A549 (cell line): ENCODE data around the gene B3GNT8. TPM values are rescaled to one million over a fixed set of nuclear protein-coding genes. Genes with fewer than 3 reads are reported as not detected.

Source experiments
- ATAC-seq, 2 experiments: fragments of 200-7000 bp in 1 of 2; fragments of >200 bp in 1 of 2; cut with Nextera tagmentation in 1 of 2; cut with Tn5 transposase in 1 of 2; 3 replicates each; pipeline versions ENCODE4 v1.8.0 to v1.9.1; 2018 to 2020; ENCODE audit warnings: mild to moderate bottlenecking in 1 of 2, moderate library complexity in 1 of 2
- CTCF ChIA-PET: fragments of 300-600 bp; sonication (Branson Sonifier 250); formaldehyde crosslinking; extraction: SDS; loops from one replicate; lab custom pipeline; 2021; ENCODE audit warnings: antibody characterized with exemption, inconsistent platforms; lab: Yijun Ruan, JAX
- POLR2A ChIA-PET: fragments of 350-600 bp; formaldehyde crosslinking; extraction: SDS; loops from one replicate; lab custom pipeline; 2021; ENCODE audit warnings: antibody characterized with exemption, inconsistent platforms; lab: Yijun Ruan, JAX
- DNase-seq, 2 experiments: peaks; one replicate each; pipeline versions ENCODE4 v3.0.0 to v3.0.0-alpha.2; 2011 to 2016; ENCODE audit warnings: low read depth in 1 of 2, low spot score in 1 of 2
- FAIRE-seq: peaks from 2 replicates; lab custom pipeline; 2011; peaks lifted over from hg19 to GRCh38; lab: Jason Lieb, UNC
- H3K27ac ChIP-seq, 2 experiments: fragments of >200 bp; sonication (Bioruptor Twin); formaldehyde crosslinking; 3 replicates each; pipeline ENCODE4 v1.5.1; 2016 to 2017
- H3K4me1 ChIP-seq: fragments of >200 bp; sonication (Bioruptor Twin); formaldehyde crosslinking; 3 replicates; pipeline ENCODE4 v1.6.1; 2016
- H3K4me2 ChIP-seq: fragments of >200 bp; sonication (Bioruptor Twin); formaldehyde crosslinking; 3 replicates; pipeline ENCODE4 v1.6.1; 2016
- H3K4me3 ChIP-seq: fragments of >200 bp; sonication (Bioruptor Twin); formaldehyde crosslinking; 3 replicates; pipeline ENCODE4 v1.5.1; 2016
- H3K9me3 ChIP-seq: fragments of >200 bp; sonication (Bioruptor Twin); formaldehyde crosslinking; 3 replicates; pipeline ENCODE4 v1.6.1; 2016
- BHLHE40 ChIP-seq: IDR thresholded peaks from 2 replicates; pipeline ENCODE4 v1.6.1; 2012; ENCODE audit warnings: low read depth, low read length, inconsistent platforms
- CBX8 ChIP-seq: fragments of 200-600 bp; sonication (generic); IDR thresholded peaks from 2 replicates; pipeline ENCODE4 v1.6.1; 2016
- CHD4 ChIP-seq: fragments of 200-600 bp; sonication (generic); IDR thresholded peaks from 2 replicates; pipeline ENCODE4 v1.6.1; 2016; ENCODE audit warnings: antibody characterized with exemption, mild to moderate bottlenecking, borderline replicate concordance
- E2F6 ChIP-seq: IDR thresholded peaks from 2 replicates; pipeline ENCODE4 v1.6.1; 2012; ENCODE audit warnings: low read depth, borderline replicate concordance
- EHF ChIP-seq: fragments of 250-450 bp; sonication (Bioruptor Pico); IDR thresholded peaks from 2 replicates; pipeline ENCODE4 v1.5.0; 2020; ENCODE audit warnings: mild to moderate bottlenecking
- EHMT2 ChIP-seq: fragments of 200-600 bp; sonication (generic); IDR thresholded peaks from 2 replicates; pipeline ENCODE4 v1.6.1; 2016; ENCODE audit warnings: antibody characterized with exemption, low read depth, mild to moderate bottlenecking, moderate library complexity
- ELK1 ChIP-seq: fragments of 150-350 bp; IDR thresholded peaks from 2 replicates; pipeline ENCODE4 v1.6.1; 2014; ENCODE audit warnings: low read depth, mild to moderate bottlenecking, low read length
- EP300 ChIP-seq, 2 experiments: fragments of >200 bp; sonication (Bioruptor Twin); formaldehyde crosslinking; IDR thresholded peaks; 2 replicates in 1 of 2; 3 replicates in 1 of 2; pipeline ENCODE4 v1.6.1; 2016 to 2017
- GATA3 ChIP-seq: IDR thresholded peaks from 2 replicates; pipeline ENCODE4 v1.6.1; 2012; ENCODE audit warnings: borderline replicate concordance
- HOXA7 ChIP-seq: fragments of 250-450 bp; sonication (Bioruptor Pico); IDR thresholded peaks from 2 replicates; pipeline ENCODE4 v1.5.0; 2020; ENCODE audit warnings: mild to moderate bottlenecking, moderate library complexity
- HOXB13 ChIP-seq: fragments of 250-450 bp; sonication (Bioruptor Pico); IDR thresholded peaks from 2 replicates; pipeline ENCODE4 v1.5.0; 2020; ENCODE audit warnings: low read depth, mild to moderate bottlenecking, moderate library complexity
- JUN ChIP-seq, 2 experiments: fragments of >200 bp; sonication (Bioruptor Twin); formaldehyde crosslinking; IDR thresholded peaks; 2 replicates in 1 of 2; 3 replicates in 1 of 2; pipeline ENCODE4 v1.6.1; 2016 to 2017
- KDM5A ChIP-seq: fragments of 200-600 bp; sonication (generic); IDR thresholded peaks from 2 replicates; pipeline ENCODE4 v1.6.1; 2016; ENCODE audit warnings: antibody characterized with exemption, mild to moderate bottlenecking
- MAFK ChIP-seq: fragments of 450-650 bp; IDR thresholded peaks from 2 replicates; pipeline ENCODE4 v1.6.1; 2014; ENCODE audit not compliant: partially characterized antibody
- MAZ ChIP-seq: fragments of 150-350 bp; IDR thresholded peaks from 2 replicates; pipeline ENCODE4 v1.6.1; 2014; ENCODE audit warnings: antibody characterized with exemption, low read depth, low read length, borderline replicate concordance
- MYC ChIP-seq: IDR thresholded peaks from 2 replicates; pipeline ENCODE4 v1.6.1; 2012; ENCODE audit warnings: mild to moderate bottlenecking, inconsistent platforms, low read length, improper control_type of control experiment, borderline replicate concordance
- NR3C1 ChIP-seq: fragments of >200 bp; sonication (Bioruptor Twin); formaldehyde crosslinking; IDR thresholded peaks from 3 replicates; pipeline ENCODE4 v1.6.1; 2017
- POLR2AphosphoS2 ChIP-seq: conservative IDR thresholded peaks from 2 replicates; pipeline ENCODE4 v1.6.1; 2012; ENCODE audit warnings: low read length, improper control_type of control experiment, inconsistent platforms
- RARB ChIP-seq: fragments of 250-450 bp; sonication (Bioruptor Pico); IDR thresholded peaks from 2 replicates; pipeline ENCODE4 v1.8.0; 2021; ENCODE audit warnings: mild to moderate bottlenecking, moderate library complexity
- RNF2 ChIP-seq: fragments of 200-600 bp; sonication (generic); IDR thresholded peaks from 2 replicates; pipeline ENCODE4 v1.6.1; 2016; ENCODE audit warnings: low read depth, mild to moderate bottlenecking, antibody characterized with exemption, moderate library complexity, borderline replicate concordance
- TFCP2L1 ChIP-seq: fragments of 250-450 bp; sonication (Bioruptor Pico); IDR thresholded peaks from 2 replicates; pipeline ENCODE4 v1.5.0; 2021; ENCODE audit warnings: mild to moderate bottlenecking
- TP53 ChIP-seq: fragments of 250-450 bp; sonication (Bioruptor Pico); IDR thresholded peaks from 2 replicates; pipeline ENCODE4 v1.5.0; 2021; ENCODE audit warnings: mild to moderate bottlenecking, moderate library complexity
- USF2 ChIP-seq: fragments of 450-650 bp; IDR thresholded peaks from 2 replicates; pipeline ENCODE4 v1.6.1; 2014; ENCODE audit warnings: antibody characterized with exemption
- ZC3H11A ChIP-seq: fragments of 450-650 bp; IDR thresholded peaks from 2 replicates; pipeline ENCODE4 v1.6.1; 2014; ENCODE audit warnings: antibody characterized with exemption, mild to moderate bottlenecking
- ZSCAN20 ChIP-seq: fragments of 250-450 bp; sonication (Bioruptor Pico); IDR thresholded peaks from 2 replicates; pipeline ENCODE4 v1.8.0; 2022; ENCODE audit warnings: mild to moderate bottlenecking, moderate library complexity
- WGBS: methylation state at CpG from one replicate; pipeline ENCODE4 v1.1.6; 2017; ENCODE audit errors: missing lambda C conversion rate; 5-methylcytosine and 5-hydroxymethylcytosine counted together
- polyA plus RNA-seq, 4 experiments: library from polyadenylated mRNA; depleted of rRNA in 3 of 4; stranded (reverse); fragments of >200 nt; fragmentation: RNase III in 1 of 4; extraction: RNeasy Plus Mini Kit Qiagen cat#74134 plus additional on column Dnase treatment in 1 of 4; gene quantifications; 2 replicates in 3 of 4; 3 replicates in 1 of 4; pipeline ENCODE4 v1.2.3, GENCODE V29; 2011 to 2017

B3GNT8 gene
- polyA plus RNA-seq, 2 of the 4 experiments (the other 2 are of a cell fraction): not detected

GRCh38 chr19:41416194-41416674, 10.9 kb downstream of the B3GNT8 start (continued):
- no peak for TF ChIP-seq ELK1

GRCh38 chr19:41415154-41415571, 12.0 kb downstream of the B3GNT8 start:
- no peak for DNase-seq
- no peak for FAIRE-seq
- H3K27ac ChIP-seq: no peak overlapping the region
- ChIA-PET CTCF (interaction anchor here (1.0 to 2.0 kb wide), 9 partner anchors 9 to 148 kb away, joined by 3 to 4 read pairs (median 3); partner anchors contain the start of genes B3GNT8 and DMAC2), POLR2A (interaction anchor here (0.5 kb wide), 1 partner anchor 460 kb away, joined by 3 read pairs; no protein-coding TSS in a partner anchor)
- no peaks in the 10 kb centered on the region for H3K4me1 ChIP-seq
- TF ChIP-seq HOXB13 (CRISPR knock-in tag): no peak
- no peak for TF ChIP-seq MAZ
- TF ChIP-seq GATA3: no peak
- no peak for TF ChIP-seq HOXA7
- no peak for TF ChIP-seq USF2
- TF ChIP-seq CHD4: no peak
- TF ChIP-seq EP300 (IDR thresholded peaks at IDR 0.05): no peak
- no peak for TF ChIP-seq TP53 (CRISPR knock-in tag)
- no peak for TF ChIP-seq CBX8
- no peak for TF ChIP-seq NR3C1
- TF ChIP-seq RARB (CRISPR knock-in tag): no peak
- TF ChIP-seq ZSCAN20 (CRISPR knock-in tag): no peak
- TF ChIP-seq TFCP2L1 (CRISPR knock-in tag): no peak
- no peak for TF ChIP-seq KDM5A
- TF ChIP-seq POLR2AphosphoS2: no peak
- no peak for TF ChIP-seq MYC
- TF ChIP-seq RNF2: no peak
- TF ChIP-seq MAFK: no peak
- no peak for TF ChIP-seq EHF (CRISPR knock-in tag)
- TF ChIP-seq ZC3H11A: no peak
- no peak overlapping the region for H3K4me3 ChIP-seq
- no peak overlapping the region for H3K4me2 ChIP-seq
- ATAC-seq: no peak
- WGBS: 86% methylated on average over 9 of the region's 9 CpGs
- H3K9me3 ChIP-seq: no peaks in the 10 kb centered on the region

- Histone ChIP-seq H3K4me3 (no peak overlapping the region), H3K4me1 (peaks cover 5% of the 10 kb centered on the region), H3K27ac (no peak overlapping the region), H3K9me3 (no peaks in the 10 kb centered on the region), H3K4me2 (no peak overlapping the region)
- WGBS: 91% methylated on average over 9 of the region's 9 CpGs
- no peak for TF ChIP-seq CBX8
- TF ChIP-seq EHMT2: no peak
- no peak for TF ChIP-seq E2F6
- TF ChIP-seq JUN (IDR thresholded peaks at IDR 0.05): no peak
- no peak for TF ChIP-seq BHLHE40
- no peak for TF ChIP-seq GATA3
- DNase-seq (no peak), FAIRE-seq (no peak), ATAC-seq (no peak)
- ChIA-PET CTCF (interaction anchor here (0.7 to 1.5 kb wide), 7 partner anchors 10 to 98 kb away, joined by 3 to 4 read pairs (median 3); partner anchors contain the start of gene B3GNT8), POLR2A (interaction anchor here (1.0 kb wide), 1 partner anchor 17 kb away, joined by 4 read pairs; no protein-coding TSS in a partner anchor)
Observed at GRCh38 chr19:41414461-41414860, 12.7 kb downstream of the B3GNT8 start.
